Fibroblast of pulmonary artery (primary cell): ENCODE data around the gene ZFP57.

ENCODE experiments used
- DNase-seq: peaks from one replicate; pipeline ENCODE4 v3.0.0-alpha.2; 2010; ENCODE audit warnings: low read depth
- H3K4me3 ChIP-seq: replicated peaks from 2 replicates; pipeline ENCODE4 v1.5.1; 2011; ENCODE audit warnings: low read depth, mild to moderate bottlenecking, control low read depth, low read length, moderate library complexity
- TF ChIP-seq, protein P1 (sequence below): IDR thresholded peaks from 2 replicates; pipeline ENCODE4 v1.5.1; 2011; ENCODE audit warnings: mild to moderate bottlenecking, control low read depth, low read length, inconsistent platforms; ENCODE audit errors: missing control alignments

The ZFP57 gene

DNA sequence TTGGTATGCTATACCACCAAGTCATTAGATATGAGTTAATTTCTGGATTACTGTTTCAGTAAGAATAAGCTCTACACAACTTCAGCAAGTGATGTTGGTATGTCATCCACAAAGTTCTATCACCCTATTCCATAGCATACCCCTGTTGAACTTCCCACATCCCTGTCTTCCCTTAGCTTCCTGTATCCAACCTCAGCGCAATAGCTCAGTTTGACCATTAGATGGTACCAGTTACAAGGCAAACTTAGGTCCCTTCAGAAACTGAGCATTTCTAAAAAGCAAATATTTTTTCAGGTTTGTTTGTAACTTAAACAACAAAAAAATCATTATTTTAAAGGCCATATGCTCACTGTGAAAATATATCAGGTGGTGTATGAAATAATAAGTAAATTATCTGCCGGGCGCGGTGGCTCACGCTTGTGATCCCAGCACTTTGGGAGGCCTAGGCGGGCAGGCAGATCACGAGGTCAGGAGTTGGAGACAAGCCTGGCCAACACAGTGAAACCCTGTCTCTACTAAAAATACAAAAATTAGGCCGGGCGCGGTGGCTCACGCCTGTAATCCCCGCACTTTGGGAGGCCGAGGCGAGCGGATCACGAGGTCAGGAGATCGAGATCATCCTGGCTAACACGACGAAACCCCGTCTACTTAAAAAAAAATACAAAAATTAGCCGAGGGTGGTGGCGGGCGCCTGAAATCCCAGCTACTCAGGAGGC lies 32.9 kb downstream of the ZFP57 start:
- TF ChIP-seq, protein P1, sequence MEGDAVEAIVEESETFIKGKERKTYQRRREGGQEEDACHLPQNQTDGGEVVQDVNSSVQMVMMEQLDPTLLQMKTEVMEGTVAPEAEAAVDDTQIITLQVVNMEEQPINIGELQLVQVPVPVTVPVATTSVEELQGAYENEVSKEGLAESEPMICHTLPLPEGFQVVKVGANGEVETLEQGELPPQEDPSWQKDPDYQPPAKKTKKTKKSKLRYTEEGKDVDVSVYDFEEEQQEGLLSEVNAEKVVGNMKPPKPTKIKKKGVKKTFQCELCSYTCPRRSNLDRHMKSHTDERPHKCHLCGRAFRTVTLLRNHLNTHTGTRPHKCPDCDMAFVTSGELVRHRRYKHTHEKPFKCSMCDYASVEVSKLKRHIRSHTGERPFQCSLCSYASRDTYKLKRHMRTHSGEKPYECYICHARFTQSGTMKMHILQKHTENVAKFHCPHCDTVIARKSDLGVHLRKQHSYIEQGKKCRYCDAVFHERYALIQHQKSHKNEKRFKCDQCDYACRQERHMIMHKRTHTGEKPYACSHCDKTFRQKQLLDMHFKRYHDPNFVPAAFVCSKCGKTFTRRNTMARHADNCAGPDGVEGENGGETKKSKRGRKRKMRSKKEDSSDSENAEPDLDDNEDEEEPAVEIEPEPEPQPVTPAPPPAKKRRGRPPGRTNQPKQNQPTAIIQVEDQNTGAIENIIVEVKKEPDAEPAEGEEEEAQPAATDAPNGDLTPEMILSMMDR: peak; percentile 84
- no peak overlapping the region for H3K4me3 ChIP-seq
- peak; percentile 67 for DNase-seq

DNA sequence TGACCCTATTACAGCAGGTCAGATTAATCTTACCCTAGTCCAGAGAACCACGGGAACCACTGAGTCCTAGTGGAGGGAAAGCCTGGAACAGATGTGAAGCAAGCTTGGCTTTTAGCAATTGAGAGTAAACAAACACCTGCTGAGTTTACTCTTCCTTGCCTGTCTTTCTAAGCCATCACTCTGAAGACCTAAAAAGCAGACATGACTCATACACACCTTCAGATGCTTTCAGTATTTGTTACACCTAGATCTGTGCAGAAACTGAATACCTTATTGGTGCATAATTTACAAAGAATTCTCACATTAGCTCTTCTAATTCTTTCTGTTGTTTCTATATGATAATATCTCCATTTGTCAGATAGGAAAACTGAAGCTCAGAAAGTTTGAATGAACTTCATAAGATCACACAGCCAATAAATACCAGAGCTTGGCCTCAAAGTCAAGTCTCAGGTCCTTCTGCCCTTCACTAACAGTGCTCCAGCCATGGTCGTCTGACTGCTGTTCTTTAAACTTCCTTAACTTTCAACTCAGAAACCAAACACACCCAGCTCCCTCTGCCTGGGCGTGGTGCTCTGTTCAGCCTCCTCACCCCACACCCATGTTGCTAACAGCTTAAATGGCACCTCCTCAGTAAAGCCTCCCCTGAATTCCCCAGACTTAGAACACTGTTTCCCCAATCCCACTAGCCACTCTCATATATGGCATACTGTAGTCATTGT lies 39.4 kb downstream of the ZFP57 start:
- no peak overlapping the region for H3K4me3 ChIP-seq
- no peak for DNase-seq
- TF ChIP-seq, protein P1: no peak

DNA sequence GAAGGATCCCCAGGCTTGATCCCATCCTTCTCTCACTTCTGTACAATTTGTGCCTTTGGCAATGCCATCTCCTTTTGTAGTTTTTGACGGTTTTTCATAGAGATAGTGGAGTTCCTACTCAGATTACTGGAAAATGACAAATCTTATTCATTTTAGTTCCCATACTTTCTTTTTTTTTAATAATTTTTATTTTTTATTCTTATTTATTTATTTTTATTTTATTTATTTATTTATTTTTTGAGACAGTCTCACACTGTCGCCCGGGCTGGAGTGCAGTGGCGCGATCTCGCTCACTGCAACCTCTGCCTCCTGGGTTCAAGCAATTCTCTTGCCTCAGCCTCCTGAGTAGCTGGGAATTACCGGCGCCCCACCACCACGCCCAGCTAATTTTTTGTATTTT lies 43.7 kb downstream of the ZFP57 start:
- no peak overlapping the region for H3K4me3 ChIP-seq
- DNase-seq: no peak
- TF ChIP-seq, protein P1: no peak

DNA sequence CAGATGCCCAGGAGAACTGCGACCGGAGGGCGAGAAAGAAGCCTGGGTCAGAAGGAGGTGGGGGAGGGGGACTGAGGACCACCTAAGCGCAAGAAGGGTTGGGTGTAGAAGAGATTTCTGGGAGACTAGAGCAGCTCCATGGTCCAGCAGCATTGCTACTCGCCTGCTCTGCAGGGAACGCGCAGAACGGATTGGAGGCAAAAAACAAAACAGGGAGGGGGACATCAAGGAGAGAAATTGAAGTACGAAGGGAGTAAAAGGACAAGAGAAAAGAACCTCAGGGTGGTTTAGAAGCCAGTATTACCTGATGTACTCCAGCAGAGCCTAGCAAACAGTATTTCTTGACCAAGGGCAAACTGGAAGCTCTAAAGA lies 47.4 kb downstream of the ZFP57 start:
- no peak for DNase-seq
- TF ChIP-seq, protein P1: no peak
- peak overlapping the region; percentile 67 for H3K4me3 ChIP-seq

DNA sequence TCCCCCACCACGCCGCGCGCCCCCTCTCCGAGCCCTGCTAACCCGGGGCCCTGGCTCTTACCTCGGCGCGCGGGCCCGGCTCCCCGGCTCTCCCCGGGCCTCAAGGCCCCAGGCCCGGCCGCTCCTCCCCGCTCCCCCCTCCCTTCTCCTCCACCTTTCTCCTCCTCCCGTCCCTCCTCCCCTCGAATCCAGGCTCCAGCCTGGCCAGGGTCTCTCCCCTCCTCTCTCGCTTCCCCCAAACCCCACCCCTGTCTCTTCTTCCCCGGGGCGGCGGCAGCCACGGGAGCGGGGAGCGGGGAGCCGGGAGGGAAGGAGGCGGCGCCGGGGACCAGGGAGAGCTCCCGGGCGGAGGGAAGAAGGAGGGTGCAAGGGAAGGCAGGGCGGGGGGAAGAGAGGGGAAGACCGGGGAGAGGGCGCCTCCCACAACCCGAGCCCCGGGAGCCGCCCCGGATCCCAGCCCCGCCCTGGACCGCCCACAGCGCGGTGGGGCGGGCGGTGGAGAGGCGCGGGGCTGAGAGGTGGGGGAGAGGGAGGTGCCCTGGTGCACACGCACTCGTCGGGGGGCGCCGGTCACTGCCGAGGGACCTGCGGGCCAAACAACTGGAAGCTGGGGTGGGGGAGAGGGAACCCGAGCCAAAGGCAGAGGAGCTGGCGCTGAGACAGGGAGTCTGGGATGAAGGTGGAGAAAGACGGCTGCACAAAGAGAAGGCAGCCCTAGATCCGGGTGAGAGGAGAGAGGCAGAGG lies 48.0 kb downstream of the ZFP57 start, which contains the start of gene GABBR1:
Gene GABBR1, minus strand, starts transcription at position 395 of the 745 bp plus-strand sequence. CDS start 798 bp downstream, outside the sequence.
- peak; percentile 85 for DNase-seq
- TF ChIP-seq, protein P1: no peak
- H3K4me3 ChIP-seq: peak within 1 kb of the TSS; percentile 67

DNA sequence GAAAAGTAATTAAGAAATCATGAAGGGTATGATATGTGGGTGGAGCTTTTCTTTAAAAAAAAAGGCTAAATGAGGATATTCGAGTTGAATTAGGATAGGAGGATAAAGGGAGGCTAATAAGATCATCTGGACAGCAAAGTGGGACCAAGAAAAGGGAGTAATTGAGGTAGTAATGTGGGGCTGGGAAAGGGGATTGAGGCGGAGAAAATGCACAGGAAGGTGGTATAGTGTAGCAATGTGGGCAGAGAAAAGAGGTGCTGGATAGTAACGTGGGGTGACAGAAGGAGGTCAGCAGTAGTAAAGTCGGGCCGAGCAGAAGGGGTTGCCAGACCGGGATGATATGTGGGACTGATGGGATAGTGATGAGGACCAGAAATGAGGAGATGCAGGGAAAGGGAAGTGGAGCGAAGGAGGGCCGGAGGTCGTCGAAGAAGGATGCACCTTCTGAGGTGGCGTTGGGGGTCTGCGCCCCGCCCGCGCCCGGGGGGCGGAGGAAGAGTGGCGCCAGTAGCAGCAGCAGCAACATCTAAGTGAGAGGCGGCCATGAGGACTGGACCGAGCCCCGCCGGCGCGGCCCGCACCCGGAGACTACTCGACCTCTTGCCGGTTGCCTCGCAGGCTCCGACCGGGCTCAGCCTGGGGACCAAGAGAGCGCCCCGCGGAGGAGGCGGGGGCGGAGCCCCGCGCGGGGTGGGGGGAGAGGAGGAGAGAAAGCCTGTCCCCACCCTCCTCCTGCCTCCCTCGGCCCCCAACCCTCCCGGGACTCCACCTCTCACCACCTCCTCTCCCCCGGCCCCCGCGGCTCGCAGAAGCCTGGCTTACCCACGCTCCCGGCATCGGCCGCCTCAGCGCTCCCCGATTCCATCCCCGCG lies 48.9 kb downstream of the ZFP57 start:
- peak; percentile 68 for DNase-seq
- H3K4me3 ChIP-seq: peak overlapping the region; percentile 67
- TF ChIP-seq, protein P1: no peak
